Osteocyte (in vitro differentiated cells): ENCODE measurements around the gene SLC9A5. TPM values are rescaled to one million over a fixed set of nuclear protein-coding genes. Genes with fewer than 3 reads are reported as not detected.

Source experiments
- DNase-seq: peaks from one replicate; pipeline ENCODE4 v3.0.0; 2021; ENCODE audit warnings: mixed read lengths; ENCODE audit not compliant: unreplicated experiment; ENCODE audit errors: extremely low spot score
- H3K27ac Mint-ChIP-seq: one replicate; pipeline ENCODE4 v1.8.0; 2021; ENCODE audit warnings: mild to moderate bottlenecking, mixed read lengths; ENCODE audit not compliant: unreplicated experiment
- H3K27me3 Mint-ChIP-seq: one replicate; pipeline ENCODE4 v1.8.0; 2021; ENCODE audit warnings: mixed read lengths; ENCODE audit not compliant: unreplicated experiment
- H3K36me3 Mint-ChIP-seq: one replicate; pipeline ENCODE4 v1.8.0; 2021; ENCODE audit warnings: mixed read lengths; ENCODE audit not compliant: unreplicated experiment
- H3K4me1 Mint-ChIP-seq: one replicate; pipeline ENCODE4 v1.8.0; 2021; ENCODE audit warnings: mixed read lengths; ENCODE audit not compliant: unreplicated experiment
- H3K4me3 Mint-ChIP-seq: one replicate; pipeline ENCODE4 v1.8.0; 2021; ENCODE audit warnings: mild to moderate bottlenecking, moderate library complexity, mixed read lengths; ENCODE audit not compliant: unreplicated experiment
- H3K9me3 Mint-ChIP-seq: one replicate; pipeline ENCODE4 v1.8.0; 2021; ENCODE audit warnings: mixed read lengths; ENCODE audit not compliant: unreplicated experiment
- CTCF ChIP-seq: fragments of 200-600 bp; sonication (generic); IDR thresholded peaks from 2 replicates; pipeline ENCODE4 v1.5.0; 2021; ENCODE audit warnings: antibody characterized with exemption, mild to moderate bottlenecking, moderate library complexity
- total RNA-seq: library from RNA; stranded (reverse); gene quantifications from 2 replicates; pipeline ENCODE4 v1.2.1, GENCODE V29; 2021

Gene SLC9A5
- total RNA-seq, 1 donor from 2014 or later = 4.2 TPM

- Mint-ChIP-seq H3K27ac (no peak overlapping the region), H3K4me1 (peaks cover 11% of the 10 kb centered on the region), H3K4me3 (no peak overlapping the region), H3K36me3 (peaks cover 3% of the 10 kb centered on the region), H3K27me3 (no peaks in the 10 kb centered on the region), H3K9me3 (no peaks in the 10 kb centered on the region)
- TF ChIP-seq CTCF = no peak
- DNase-seq = no peak
Observed at GRCh38 chr16:67286441-67287235, 37.9 kb downstream of the SLC9A5 start.

GRCh38 chr16:67287960-67288359 lies 39.2 kb downstream of the SLC9A5 start:
- peaks cover under 1% of the 10 kb centered on the region for H3K27me3 Mint-ChIP-seq
- H3K9me3 Mint-ChIP-seq = no peaks in the 10 kb centered on the region
- H3K36me3 Mint-ChIP-seq = peaks cover 3% of the 10 kb centered on the region
- H3K4me3 Mint-ChIP-seq = no peak overlapping the region
- H3K4me1 Mint-ChIP-seq = peaks cover 11% of the 10 kb centered on the region
- no peak for DNase-seq
- no peak overlapping the region for H3K27ac Mint-ChIP-seq
- no peak for TF ChIP-seq CTCF

DNA sequence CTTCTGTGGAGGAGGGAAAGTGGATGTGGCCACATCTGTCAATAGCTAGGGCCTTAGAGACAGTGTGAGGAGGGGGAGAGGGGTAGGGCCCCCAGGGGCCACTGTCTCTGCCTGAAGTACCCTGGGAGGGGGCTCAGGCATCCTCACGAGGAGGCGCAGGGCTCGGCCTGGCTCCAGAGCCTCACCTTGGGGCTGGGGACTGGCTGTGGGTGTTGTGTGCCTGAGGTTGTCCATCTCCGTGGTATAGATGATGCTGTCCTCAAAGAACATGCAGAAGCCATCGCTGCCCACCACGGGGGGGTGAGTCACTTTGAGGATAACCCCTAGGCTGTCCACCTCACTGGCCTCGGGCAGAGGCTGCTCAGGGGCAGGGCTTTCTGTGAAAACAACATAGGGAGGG lies 42.7 kb downstream of the SLC9A5 start:
- no peak for TF ChIP-seq CTCF
- H3K4me1 Mint-ChIP-seq = peaks cover 18% of the 10 kb centered on the region
- H3K36me3 Mint-ChIP-seq = no peaks in the 10 kb centered on the region
- H3K27me3 Mint-ChIP-seq = peaks cover 4% of the 10 kb centered on the region
- no peak overlapping the region for H3K4me3 Mint-ChIP-seq
- no peak overlapping the region for H3K27ac Mint-ChIP-seq
- no peaks in the 10 kb centered on the region for H3K9me3 Mint-ChIP-seq
- DNase-seq = no peak

DNA sequence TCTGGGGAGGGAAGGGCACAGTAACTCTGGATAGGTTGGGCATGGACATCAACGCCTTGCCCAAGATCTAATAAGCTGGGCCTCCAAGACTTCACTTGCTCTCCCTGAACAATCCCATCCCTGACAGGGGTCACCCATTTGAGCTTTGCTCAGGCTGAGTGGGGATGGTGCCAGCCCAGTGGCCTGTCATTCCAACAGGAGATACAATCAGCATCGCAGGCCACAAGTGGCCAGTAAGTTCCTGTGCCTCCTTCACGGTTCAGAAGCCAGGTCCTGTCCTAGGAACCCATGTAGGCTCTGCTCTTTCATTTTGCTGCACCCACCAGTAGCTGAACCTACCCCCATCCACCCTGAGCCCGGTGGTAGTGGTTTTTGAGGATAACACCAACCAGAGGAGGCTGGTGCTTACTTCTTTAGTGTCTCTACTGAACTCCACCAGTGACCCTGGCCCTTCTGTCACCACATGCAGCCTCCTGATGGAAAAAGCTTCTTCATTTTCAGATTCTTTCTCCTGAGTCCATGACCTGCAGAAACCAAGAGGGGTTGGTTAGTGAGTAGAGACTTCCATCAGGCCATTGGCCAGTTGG lies 45.5 kb downstream of the SLC9A5 start:
- no peak for TF ChIP-seq CTCF

GRCh38 chr16:67294938-67295361 lies 46.2 kb downstream of the SLC9A5 start:
- Mint-ChIP-seq H3K27me3 (peaks cover 4% of the 10 kb centered on the region), H3K27ac (no peak overlapping the region), H3K36me3 (no peaks in the 10 kb centered on the region), H3K4me1 (peaks cover 28% of the 10 kb centered on the region), H3K4me3 (no peak overlapping the region), H3K9me3 (no peaks in the 10 kb centered on the region)
- no peak for DNase-seq
- peak; percentile 18 for TF ChIP-seq CTCF

More for the DNA sequence above, 45.5 kb downstream of the SLC9A5 start:
- H3K9me3 Mint-ChIP-seq = no peaks in the 10 kb centered on the region
- no peaks in the 10 kb centered on the region for H3K36me3 Mint-ChIP-seq
- H3K4me3 Mint-ChIP-seq = no peak overlapping the region
- no peak overlapping the region for H3K27ac Mint-ChIP-seq
- DNase-seq = no peak
- H3K4me1 Mint-ChIP-seq = peaks cover 28% of the 10 kb centered on the region
- peaks cover 4% of the 10 kb centered on the region for H3K27me3 Mint-ChIP-seq
